ENCODE measurements around the gene KRTAP10-3. TPM values are rescaled to one million over a fixed set of nuclear protein-coding genes. Genes with fewer than 3 reads are reported as not detected.
A peak's percentile ranks its signal among the peaks of the same experiment; 100 is the strongest.

The KRTAP10-3 gene
- total RNA-seq, 1 donor from 2014 or later, result not detected

GRCh38 chr21:44533121-44533890 is 25.3 kb downstream of the KRTAP10-3 start:
- no peaks in the 10 kb centered on the region for H3K36me3 Mint-ChIP-seq (ENCODE audit: low read depth)
- no peak overlapping the region for H3K4me3 Mint-ChIP-seq
- H3K9me3 Mint-ChIP-seq, result peaks cover 3% of the 10 kb centered on the region
- POLR2A ChIA-PET, result no interaction called here
- H3K27me3 Mint-ChIP-seq, result peaks cover 14% of the 10 kb centered on the region
- intact Hi-C loops (cut with micrococcal nuclease), result no loop called here
- no peak overlapping the region for H3K27ac Mint-ChIP-seq
- no peaks in the 10 kb centered on the region for H3K4me1 Mint-ChIP-seq
- TF ChIP-seq CTCF (IDR thresholded peaks at IDR 0.05), result no peak
- ATAC-seq (ENCODE audit: low read depth) (no peak), DNase-seq (peak; percentile 9)
- CTCF ChIA-PET, result no interaction called here

GRCh38 chr21:44532712-44533111 is 25.9 kb downstream of the KRTAP10-3 start:
- H3K27me3 Mint-ChIP-seq, result peaks cover 12% of the 10 kb centered on the region
- H3K27ac Mint-ChIP-seq, result no peak overlapping the region
- no peak overlapping the region for H3K4me3 Mint-ChIP-seq
- no peaks in the 10 kb centered on the region for H3K36me3 Mint-ChIP-seq (ENCODE audit: low read depth)
- H3K9me3 Mint-ChIP-seq, result peaks cover 3% of the 10 kb centered on the region
- POLR2A ChIA-PET, result no interaction called here
- CTCF ChIA-PET, result no interaction called here
- TF ChIP-seq CTCF (IDR thresholded peaks at IDR 0.05), result no peak
- ATAC-seq (ENCODE audit: low read depth), result no peak
- intact Hi-C loops (cut with micrococcal nuclease), result no loop called here
- DNase-seq, result no peak
- no peaks in the 10 kb centered on the region for H3K4me1 Mint-ChIP-seq

GRCh38 chr21:44531606-44532564 is 26.7 kb downstream of the KRTAP10-3 start:
- Mint-ChIP-seq H3K9me3 (peaks cover 3% of the 10 kb centered on the region), H3K36me3 (ENCODE audit: low read depth) (no peaks in the 10 kb centered on the region), H3K4me3 (no peak overlapping the region), H3K4me1 (no peaks in the 10 kb centered on the region), H3K27ac (no peak overlapping the region), H3K27me3 (peaks cover 9% of the 10 kb centered on the region)
- ATAC-seq (ENCODE audit: low read depth) (no peak), DNase-seq (peak; percentile 11)
- ChIA-PET CTCF (no interaction called here), POLR2A (interaction anchor here (0.5 kb wide), 1 partner anchor 41 kb away, joined by 3 read pairs; no protein-coding TSS in a partner anchor)
- no peak for TF ChIP-seq CTCF (IDR thresholded peaks at IDR 0.05)
- intact Hi-C loops (cut with micrococcal nuclease), result no loop called here

- Mint-ChIP-seq H3K4me1 (no peaks in the 10 kb centered on the region), H3K9me3 (peaks cover 3% of the 10 kb centered on the region), H3K27me3 (peaks cover 9% of the 10 kb centered on the region), H3K27ac (no peak overlapping the region), H3K36me3 (ENCODE audit: low read depth) (no peaks in the 10 kb centered on the region), H3K4me3 (no peak overlapping the region)
- intact Hi-C loops (cut with micrococcal nuclease), result no loop called here
- ChIA-PET CTCF (no interaction called here), POLR2A (interaction anchor here (0.5 kb wide), 1 partner anchor 42 kb away, joined by 3 read pairs; no protein-coding TSS in a partner anchor)
- TF ChIP-seq CTCF (IDR thresholded peaks at IDR 0.05), result no peak
- no peak for DNase-seq
- ATAC-seq (ENCODE audit: low read depth), result no peak
Observed at GRCh38 chr21:44530903-44531605, 27.5 kb downstream of the KRTAP10-3 start.
